ENCODE results near the gene OR51A7. TPM values are rescaled to one million over a fixed set of nuclear protein-coding genes. Genes with fewer than 3 reads are reported as not detected.
A peak's percentile ranks its signal among the peaks of the same experiment; 100 is the strongest.

The OR51A7 gene
- total and polyA plus RNA-seq, 2 of the 8 experiments (the other 6 are each of a cell fraction or from before 2014, with no cell fraction given): not detected

DNA sequence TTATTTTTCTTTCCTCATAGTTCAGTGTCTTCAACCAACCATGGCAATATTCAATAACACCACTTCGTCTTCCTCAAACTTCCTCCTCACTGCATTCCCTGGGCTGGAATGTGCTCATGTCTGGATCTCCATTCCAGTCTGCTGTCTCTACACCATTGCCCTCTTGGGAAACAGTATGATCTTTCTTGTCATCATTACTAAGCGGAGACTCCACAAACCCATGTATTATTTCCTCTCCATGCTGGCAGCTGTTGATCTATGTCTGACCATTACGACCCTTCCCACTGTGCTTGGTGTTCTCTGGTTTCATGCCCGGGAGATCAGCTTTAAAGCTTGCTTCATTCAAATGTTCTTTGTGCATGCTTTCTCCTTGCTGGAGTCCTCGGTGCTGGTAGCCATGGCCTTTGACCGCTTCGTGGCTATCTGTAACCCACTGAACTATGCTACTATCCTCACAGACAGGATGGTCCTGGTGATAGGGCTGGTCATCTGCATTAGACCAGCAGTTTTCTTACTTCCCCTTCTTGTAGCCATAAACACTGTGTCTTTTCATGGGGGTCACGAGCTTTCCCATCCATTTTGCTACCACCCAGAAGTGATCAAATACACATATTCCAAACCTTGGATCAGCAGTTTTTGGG is 21.6 kb upstream of the OR51A7 start, which contains the start of gene OR51T1:
Gene OR51T1, plus strand, starts transcription at position 41 of the 641 bp plus-strand sequence. Its CDS starts 0 bp downstream, at position 41.
- H3K4me2 ChIP-seq (ENCODE audit: insufficient read depth in 1 of 2, low read depth in 2 of 2, low read length in 2 of 2): no peak within 1 kb of the TSS
- no peak within 1 kb of the TSS for H3K23ac ChIP-seq (ENCODE audit: insufficient read length)
- H3K14ac ChIP-seq (ENCODE audit: insufficient read length): no peak within 1 kb of the TSS
- H2AK5ac ChIP-seq (ENCODE audit: low read depth, low read length): no peak within 1 kb of the TSS
- no peak within 1 kb of the TSS for H3K56ac ChIP-seq (replicated peaks; ENCODE audit: insufficient read length, low read depth, low read length)
- H3K27ac ChIP-seq (ENCODE audit: low read depth, low read length): no peak within 1 kb of the TSS
- H3K9me3 ChIP-seq (ENCODE audit: insufficient read depth in 2 of 2, low read depth in 1 of 2, low read length in 1 of 2): no peaks in the 10 kb centered on the region
- no peak within 1 kb of the TSS for H3K18ac ChIP-seq (ENCODE audit: extremely low read depth, low read length)
- DNase-seq (ENCODE audit: low read depth in 1 of 2, low spot score in 2 of 2) (no peak), FAIRE-seq (no peak)
- H3K36me3 ChIP-seq (ENCODE audit: control insufficient read depth in 2 of 4, insufficient read depth in 4 of 4, low read length in 3 of 4): no peaks in the 10 kb centered on the region
- CTCF ChIA-PET (ENCODE audit: partially characterized antibody): interaction anchor here (1.5 kb wide), 1 partner anchor 10 kb away, joined by 4 read pairs; no protein-coding TSS in a partner anchor
- no peaks in the 10 kb centered on the region for H3K79me2 ChIP-seq (ENCODE audit: control insufficient read depth in 1 of 2, insufficient read depth in 2 of 2, low read length in 2 of 2)
- TF ChIP-seq FOSL1 (IDR thresholded peaks at IDR 0.05; ENCODE audit: insufficient read depth, low read depth, low read length) (no peak), YY1 (IDR thresholded peaks at IDR 0.05; ENCODE audit: low read depth, low read length) (no peak), KDM5A (IDR thresholded peaks at IDR 0.05; ENCODE audit: low read length) (no peak), RFX5 (IDR thresholded peaks at IDR 0.05; ENCODE audit: borderline replicate concordance, low read depth, low read length) (no peak), MAFK (IDR thresholded peaks at IDR 0.05; ENCODE audit: low read depth, low read length) (no peak), SIN3A (conservative IDR thresholded peaks at IDR 0.05 in 1 of 2, IDR thresholded peaks at IDR 0.05 in 1 of 2; ENCODE audit: low read depth in 1 of 2, low read length in 2 of 2) (no peak)
- TF ChIP-seq, protein P1, sequence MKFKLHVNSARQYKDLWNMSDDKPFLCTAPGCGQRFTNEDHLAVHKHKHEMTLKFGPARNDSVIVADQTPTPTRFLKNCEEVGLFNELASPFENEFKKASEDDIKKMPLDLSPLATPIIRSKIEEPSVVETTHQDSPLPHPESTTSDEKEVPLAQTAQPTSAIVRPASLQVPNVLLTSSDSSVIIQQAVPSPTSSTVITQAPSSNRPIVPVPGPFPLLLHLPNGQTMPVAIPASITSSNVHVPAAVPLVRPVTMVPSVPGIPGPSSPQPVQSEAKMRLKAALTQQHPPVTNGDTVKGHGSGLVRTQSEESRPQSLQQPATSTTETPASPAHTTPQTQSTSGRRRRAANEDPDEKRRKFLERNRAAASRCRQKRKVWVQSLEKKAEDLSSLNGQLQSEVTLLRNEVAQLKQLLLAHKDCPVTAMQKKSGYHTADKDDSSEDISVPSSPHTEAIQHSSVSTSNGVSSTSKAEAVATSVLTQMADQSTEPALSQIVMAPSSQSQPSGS (IDR thresholded peaks at IDR 0.05; ENCODE audit: low read length): no peak
- 93 to 100% methylated on average over 1 to 8 of the region's 8 CpGs for WGBS, 2 experiments (ENCODE audit: extremely low coverage in 1 of 2, insufficient coverage in 1 of 2, insufficient read length in 1 of 2, insufficient replicate concordance in 2 of 2, low coverage in 1 of 2, low lambda C conversion rate in 2 of 2, missing lambda C conversion rate in 1 of 2)
- H3K4ac ChIP-seq (replicated peaks; ENCODE audit: insufficient read length, low read depth, low read length): no peak within 1 kb of the TSS
- no peaks in the 10 kb centered on the region for H3K27me3 ChIP-seq (replicated peaks in 1 of 4; ENCODE audit: control insufficient read depth in 3 of 4, extremely low read depth in 1 of 4, insufficient read depth in 3 of 4, low read length in 3 of 4)
- H2BK15ac ChIP-seq (ENCODE audit: low read length): no peak within 1 kb of the TSS
- H4K5ac ChIP-seq (ENCODE audit: insufficient read length, low read depth, low read length): no peak within 1 kb of the TSS
- H4K91ac ChIP-seq (replicated peaks; ENCODE audit: insufficient read length, low read length): no peak within 1 kb of the TSS
- no peak within 1 kb of the TSS for H2BK120ac ChIP-seq (replicated peaks; ENCODE audit: low read depth, low read length)
- H3K4me3 ChIP-seq (ENCODE audit: extremely low read depth in 1 of 4, insufficient read depth in 2 of 4, low read depth in 3 of 4, low read length in 4 of 4): no peak within 1 kb of the TSS
- H4K8ac ChIP-seq (ENCODE audit: extremely low read depth, insufficient read depth, low read length): no peak within 1 kb of the TSS
- POLR2A ChIA-PET (ENCODE audit: partially characterized antibody): no interaction called here
- no peaks in the 10 kb centered on the region for H3K4me1 ChIP-seq (replicated peaks in 1 of 4; ENCODE audit: control insufficient read depth in 3 of 4, insufficient read depth in 4 of 4, low read length in 3 of 4)
- H3K79me1 ChIP-seq (ENCODE audit: low read depth, low read length): no peaks in the 10 kb centered on the region
- no peak within 1 kb of the TSS for H2BK12ac ChIP-seq (ENCODE audit: low read depth, low read length)
- no peak within 1 kb of the TSS for H2BK5ac ChIP-seq (ENCODE audit: low read depth, low read length)
- 0 out of 2 replicates have a peak within 1 kb of the TSS, but pooled peaks have one; percentile 39 for H2AFZ ChIP-seq (ENCODE audit: low read length)
- H2BK20ac ChIP-seq (ENCODE audit: low read length): no peak within 1 kb of the TSS
- no peaks in the 10 kb centered on the region for H3K23me2 ChIP-seq (ENCODE audit: low read depth, low read length)
- no peak within 1 kb of the TSS for H3K9ac ChIP-seq (replicated peaks in 1 of 4; ENCODE audit: extremely low read depth in 1 of 4, low read depth in 3 of 4, low read length in 3 of 4)
- H4K20me1 ChIP-seq (replicated peaks in 1 of 2; ENCODE audit: control insufficient read depth in 1 of 2, insufficient read depth in 2 of 2, low read length in 2 of 2): no peaks in the 10 kb centered on the region

All from H1 (cell line).